ENCODE data around the gene CHFR. TPM values are rescaled to one million over a fixed set of nuclear protein-coding genes. Genes with fewer than 3 reads are reported as not detected.
A peak's percentile ranks its signal among the peaks of the same experiment; 100 is the strongest.

Gene CHFR
- total and polyA plus RNA-seq, 9 of the 15 experiments (the other 6 are each of a cell fraction or from before 2014, with no cell fraction given), result 0.61 to 33.9 (median 19.3) TPM

DNA sequence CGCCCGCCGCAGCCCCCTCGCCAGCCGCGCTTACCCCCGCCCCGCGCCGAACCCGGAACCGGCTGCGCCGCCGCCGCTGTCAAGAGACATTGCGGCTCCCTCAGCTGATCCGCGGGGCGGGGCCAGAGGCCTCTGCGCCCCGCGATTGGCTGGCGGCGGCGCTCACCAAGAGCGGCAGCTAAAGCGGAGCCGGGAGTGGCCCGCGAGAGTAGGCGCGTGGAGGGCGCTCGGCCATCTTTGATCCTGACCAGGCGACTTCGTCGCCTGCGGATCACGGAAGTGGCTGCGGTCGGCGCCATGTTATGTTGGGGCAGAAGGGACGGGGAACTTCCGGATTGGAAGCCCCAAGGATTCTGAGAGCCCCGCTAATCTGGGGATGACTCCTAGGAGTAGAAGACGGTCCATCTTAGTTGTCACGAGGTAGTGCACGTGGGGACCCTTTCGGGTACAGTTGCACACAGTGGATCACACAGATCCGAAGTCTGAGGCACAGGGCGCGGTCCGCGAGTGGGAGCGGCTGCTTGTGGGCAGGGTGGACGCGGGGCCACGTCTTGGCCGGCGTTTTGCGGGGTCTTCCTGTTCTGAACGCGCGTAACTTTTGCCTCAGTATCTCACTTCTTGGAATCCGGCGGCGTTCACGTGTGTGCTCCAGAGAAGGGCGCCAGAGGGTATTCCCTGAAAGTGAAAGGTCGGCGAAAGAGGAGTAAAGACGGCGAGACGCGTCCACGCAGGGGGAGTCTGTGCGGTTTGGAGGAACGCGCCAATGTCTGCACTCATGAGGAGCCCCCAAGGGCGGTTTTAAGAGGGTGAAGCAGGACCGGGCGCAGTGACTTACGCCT, at the start of gene CHFR (continued):
- TF ChIP-seq, protein P1, sequence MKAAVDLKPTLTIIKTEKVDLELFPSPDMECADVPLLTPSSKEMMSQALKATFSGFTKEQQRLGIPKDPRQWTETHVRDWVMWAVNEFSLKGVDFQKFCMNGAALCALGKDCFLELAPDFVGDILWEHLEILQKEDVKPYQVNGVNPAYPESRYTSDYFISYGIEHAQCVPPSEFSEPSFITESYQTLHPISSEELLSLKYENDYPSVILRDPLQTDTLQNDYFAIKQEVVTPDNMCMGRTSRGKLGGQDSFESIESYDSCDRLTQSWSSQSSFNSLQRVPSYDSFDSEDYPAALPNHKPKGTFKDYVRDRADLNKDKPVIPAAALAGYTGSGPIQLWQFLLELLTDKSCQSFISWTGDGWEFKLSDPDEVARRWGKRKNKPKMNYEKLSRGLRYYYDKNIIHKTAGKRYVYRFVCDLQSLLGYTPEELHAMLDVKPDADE (conservative IDR thresholded peaks at IDR 0.05; ENCODE audit: control insufficient read depth, low read depth, low read length), result peak; percentile 78; the same call in 1 of the 2 replicates
- TF ChIP-seq PHTF2 (CRISPR knock-in tag; IDR thresholded peaks at IDR 0.05), result no peak
- TF ChIP-seq NEUROD1 (IDR thresholded peaks at IDR 0.05; ENCODE audit: borderline replicate concordance, low read depth, low read length, partially characterized antibody), result no peak
- TF ChIP-seq PRPF4 (IDR thresholded peaks at IDR 0.05; ENCODE audit: insufficient read depth, low read depth, low read length, poor library complexity, severe bottlenecking), result peak; percentile 52
- TF ChIP-seq, protein P2, sequence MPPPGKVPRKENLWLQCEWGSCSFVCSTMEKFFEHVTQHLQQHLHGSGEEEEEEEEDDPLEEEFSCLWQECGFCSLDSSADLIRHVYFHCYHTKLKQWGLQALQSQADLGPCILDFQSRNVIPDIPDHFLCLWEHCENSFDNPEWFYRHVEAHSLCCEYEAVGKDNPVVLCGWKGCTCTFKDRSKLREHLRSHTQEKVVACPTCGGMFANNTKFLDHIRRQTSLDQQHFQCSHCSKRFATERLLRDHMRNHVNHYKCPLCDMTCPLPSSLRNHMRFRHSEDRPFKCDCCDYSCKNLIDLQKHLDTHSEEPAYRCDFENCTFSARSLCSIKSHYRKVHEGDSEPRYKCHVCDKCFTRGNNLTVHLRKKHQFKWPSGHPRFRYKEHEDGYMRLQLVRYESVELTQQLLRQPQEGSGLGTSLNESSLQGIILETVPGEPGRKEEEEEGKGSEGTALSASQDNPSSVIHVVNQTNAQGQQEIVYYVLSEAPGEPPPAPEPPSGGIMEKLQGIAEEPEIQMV (tag; conservative IDR thresholded peaks at IDR 0.05; ENCODE audit: low read depth), result no peak
- TF ChIP-seq E2F3 (CRISPR knock-in tag; IDR thresholded peaks at IDR 0.05), result 0 out of 2 replicates have a peak, but pooled peaks have one; percentile 35
- TF ChIP-seq COPS2 (conservative IDR thresholded peaks at IDR 0.05), result no peak
- TF ChIP-seq MTA2 (IDR thresholded peaks at IDR 0.05; ENCODE audit: low read depth), result no peak
- TF ChIP-seq SP1 (CRISPR knock-in tag; IDR thresholded peaks at IDR 0.05), result peak; percentile 64
- peak; percentile 93 for TF ChIP-seq DACH1 (IDR thresholded peaks at IDR 0.05; ENCODE audit: partially characterized antibody)
- no peak for TF ChIP-seq HNRNPL (IDR thresholded peaks at IDR 0.05; ENCODE audit: low read depth, low read length)
- TF ChIP-seq POLR2G (IDR thresholded peaks at IDR 0.05; ENCODE audit: low read depth, low read length), result peak; percentile 88
- peak in 1 of 2 experiments; percentile 59; a peak in 2 of 4 replicates for TF ChIP-seq TEAD1 (CRISPR knock-in tag; IDR thresholded peaks at IDR 0.05)
- no peak for TF ChIP-seq SRSF7 (optimal IDR thresholded peaks at IDR 0.05; ENCODE audit: low read depth, low read length)
- no peak for TF ChIP-seq ZNF232 (CRISPR knock-in tag; IDR thresholded peaks at IDR 0.05)
- TF ChIP-seq, protein P3, sequence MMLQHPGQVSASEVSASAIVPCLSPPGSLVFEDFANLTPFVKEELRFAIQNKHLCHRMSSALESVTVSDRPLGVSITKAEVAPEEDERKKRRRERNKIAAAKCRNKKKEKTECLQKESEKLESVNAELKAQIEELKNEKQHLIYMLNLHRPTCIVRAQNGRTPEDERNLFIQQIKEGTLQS (IDR thresholded peaks at IDR 0.05), result peak; percentile 34; the same call in 1 of the 2 replicates
- TF ChIP-seq, protein P3 (CRISPR knock-in tag; conservative IDR thresholded peaks at IDR 0.05), result no peak
- peak; percentile 71 for TF ChIP-seq SAP30 (IDR thresholded peaks at IDR 0.05; ENCODE audit: borderline replicate concordance, insufficient read depth, low read depth, low read length, poor library complexity, severe bottlenecking)
- TF ChIP-seq, protein P4, sequence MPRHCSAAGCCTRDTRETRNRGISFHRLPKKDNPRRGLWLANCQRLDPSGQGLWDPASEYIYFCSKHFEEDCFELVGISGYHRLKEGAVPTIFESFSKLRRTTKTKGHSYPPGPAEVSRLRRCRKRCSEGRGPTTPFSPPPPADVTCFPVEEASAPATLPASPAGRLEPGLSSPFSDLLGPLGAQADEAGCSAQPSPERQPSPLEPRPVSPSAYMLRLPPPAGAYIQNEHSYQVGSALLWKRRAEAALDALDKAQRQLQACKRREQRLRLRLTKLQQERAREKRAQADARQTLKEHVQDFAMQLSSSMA (CRISPR knock-in tag; IDR thresholded peaks at IDR 0.05), result no peak
- TF ChIP-seq, protein P5, sequence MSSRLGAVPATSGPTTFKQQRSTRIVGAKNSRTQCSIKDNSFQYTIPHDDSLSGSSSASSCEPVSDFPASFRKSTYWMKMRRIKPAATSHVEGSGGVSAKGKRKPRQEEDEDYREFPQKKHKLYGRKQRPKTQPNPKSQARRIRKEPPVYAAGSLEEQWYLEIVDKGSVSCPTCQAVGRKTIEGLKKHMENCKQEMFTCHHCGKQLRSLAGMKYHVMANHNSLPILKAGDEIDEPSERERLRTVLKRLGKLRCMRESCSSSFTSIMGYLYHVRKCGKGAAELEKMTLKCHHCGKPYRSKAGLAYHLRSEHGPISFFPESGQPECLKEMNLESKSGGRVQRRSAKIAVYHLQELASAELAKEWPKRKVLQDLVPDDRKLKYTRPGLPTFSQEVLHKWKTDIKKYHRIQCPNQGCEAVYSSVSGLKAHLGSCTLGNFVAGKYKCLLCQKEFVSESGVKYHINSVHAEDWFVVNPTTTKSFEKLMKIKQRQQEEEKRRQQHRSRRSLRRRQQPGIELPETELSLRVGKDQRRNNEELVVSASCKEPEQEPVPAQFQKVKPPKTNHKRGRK (tag; IDR thresholded peaks at IDR 0.05), result no peak
- no peak for TF ChIP-seq ZNF785 (CRISPR knock-in tag; IDR thresholded peaks at IDR 0.05)

Measured in K562 (cell line).